Activated naive CD8-positive, alpha-beta T cell treated with anti-CD3 and anti-CD28 coated beads, Interleukin-2, amount 50 U/mL, for 16 hours (primary cell): ENCODE measurements around the gene CCDC170.
"Not testable (repeated sequence)": the region's sequence is repeated elsewhere in the genome, so short reads cannot be mapped to it uniquely, and the experiment has no call there.

ENCODE experiments used
- DNase-seq: peaks from one replicate; pipeline ENCODE4 v3.0.0-alpha.2; 2020; ENCODE audit warnings: low read depth, low spot score

Gene CCDC170

GRCh38 chr6:151493804-151494234 lies at the start of gene CCDC170:
TSS of gene CCDC170 (plus strand) at chr6:151494017. CDS start at chr6:151494129, 112 bp downstream.
- DNase-seq: no peak

GRCh38 chr6:151445482-151445881 lies 48.3 kb upstream of the CCDC170 start:
- DNase-seq: no peak

- no peak for DNase-seq
Measured at GRCh38 chr6:151447237-151447636, 46.6 kb upstream of the CCDC170 start.

GRCh38 chr6:151448623-151449022 lies 45.2 kb upstream of the CCDC170 start:
- DNase-seq: no peak

GRCh38 chr6:151450928-151451327 lies 42.9 kb upstream of the CCDC170 start:
- not testable (repeated sequence) for DNase-seq

GRCh38 chr6:151451417-151451949 lies 42.3 kb upstream of the CCDC170 start:
- no peak for DNase-seq

GRCh38 chr6:151451950-151452749 lies 41.7 kb upstream of the CCDC170 start, which contains the start of gene RMND1:
TSS of gene RMND1 (minus strand) at chr6:151452126. CDS start at chr6:151445811, 6,315 bp downstream.
- peak; percentile 98 for DNase-seq

- DNase-seq: no peak
Measured at GRCh38 chr6:151452750-151453427, 40.9 kb upstream of the CCDC170 start.

GRCh38 chr6:151455751-151456398 lies 37.9 kb upstream of the CCDC170 start:
- DNase-seq: not testable (repeated sequence)

GRCh38 chr6:151461673-151462072 lies 32.1 kb upstream of the CCDC170 start:
- DNase-seq: no peak

GRCh38 chr6:151464702-151465101 lies 29.1 kb upstream of the CCDC170 start:
- DNase-seq: no peak

- DNase-seq: no peak
Measured at GRCh38 chr6:151475653-151476523, 17.9 kb upstream of the CCDC170 start.

GRCh38 chr6:151477726-151478125 lies 16.1 kb upstream of the CCDC170 start:
- DNase-seq: no peak

GRCh38 chr6:151478670-151479069 lies 15.1 kb upstream of the CCDC170 start:
- DNase-seq: no peak

- DNase-seq: no peak
Measured at GRCh38 chr6:151481786-151482185, 12.0 kb upstream of the CCDC170 start.

- no peak for DNase-seq
Measured at GRCh38 chr6:151482290-151482689, 11.5 kb upstream of the CCDC170 start.

- DNase-seq: no peak
Measured at GRCh38 chr6:151483994-151484393, 9.8 kb upstream of the CCDC170 start.

GRCh38 chr6:151488226-151488625 lies 5.6 kb upstream of the CCDC170 start:
- no peak for DNase-seq

- no peak for DNase-seq
Measured at GRCh38 chr6:151490996-151491395, 2.8 kb upstream of the CCDC170 start.

- no peak for DNase-seq
Measured at GRCh38 chr6:151493161-151493803, 535 bp upstream of the CCDC170 start.
